Kasumi-1 (cell line): Measurements from ENCODE around the gene LNX2.
"Not testable (repeated sequence)": the region's sequence is repeated elsewhere in the genome, so short reads cannot be mapped to it uniquely, and the experiment has no call there.

Source experiments
- DNase-seq, 2 experiments: peaks; one replicate each; lab custom pipeline; 2025; lab: John Stamatoyannopoulos, UW

LNX2 gene

DNA sequence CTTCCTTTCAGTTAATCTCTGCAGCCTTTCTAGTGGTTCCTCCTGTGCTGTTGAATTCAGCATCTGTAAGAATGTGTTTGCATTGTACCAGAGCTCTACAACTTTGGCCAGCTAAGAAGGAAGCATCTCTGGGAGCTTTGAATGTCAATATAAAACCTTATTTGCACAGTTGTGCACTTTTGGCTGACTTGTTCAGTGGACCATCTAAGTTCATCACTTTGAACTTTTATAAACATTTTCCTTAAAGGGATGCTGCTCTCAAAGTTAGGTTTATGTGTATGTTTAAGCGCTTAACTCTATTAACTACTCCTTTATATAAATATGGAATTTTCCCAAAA lies 16.9 kb upstream of the LNX2 start:
- no peak for DNase-seq

DNA sequence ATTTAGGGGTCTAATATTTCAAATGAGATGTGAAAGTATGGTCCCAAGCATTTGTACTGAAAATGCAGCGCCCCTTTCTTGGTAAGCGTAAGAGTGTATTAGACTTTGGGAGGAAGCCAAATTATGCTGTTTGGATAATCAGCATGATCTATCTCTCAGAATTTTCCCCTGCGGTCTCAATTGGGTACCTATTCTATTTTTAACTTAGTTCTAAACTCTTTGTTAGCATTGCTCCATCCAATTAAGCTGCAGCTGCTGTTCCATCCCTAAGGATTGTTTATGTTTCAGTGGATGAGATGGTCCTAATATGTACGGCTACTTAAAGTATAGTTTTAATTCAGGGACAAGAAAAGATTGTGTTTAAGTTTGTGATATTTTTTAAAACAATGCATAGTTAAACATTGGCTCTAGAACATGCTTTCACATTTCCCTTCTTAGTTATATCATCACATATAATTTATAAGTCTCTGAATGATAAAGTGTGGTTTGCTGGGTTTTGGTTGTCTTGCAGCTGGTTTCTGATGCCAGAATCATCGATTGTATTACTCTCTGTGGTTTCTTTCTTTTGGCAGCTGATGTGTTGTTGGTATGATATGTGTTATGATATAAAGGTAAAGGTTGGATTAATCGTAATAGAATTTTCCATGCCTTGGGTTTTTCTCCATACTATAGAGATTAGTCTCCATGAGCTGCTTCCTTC lies 16.4 kb upstream of the LNX2 start:
- DNase-seq, result no peak

DNA sequence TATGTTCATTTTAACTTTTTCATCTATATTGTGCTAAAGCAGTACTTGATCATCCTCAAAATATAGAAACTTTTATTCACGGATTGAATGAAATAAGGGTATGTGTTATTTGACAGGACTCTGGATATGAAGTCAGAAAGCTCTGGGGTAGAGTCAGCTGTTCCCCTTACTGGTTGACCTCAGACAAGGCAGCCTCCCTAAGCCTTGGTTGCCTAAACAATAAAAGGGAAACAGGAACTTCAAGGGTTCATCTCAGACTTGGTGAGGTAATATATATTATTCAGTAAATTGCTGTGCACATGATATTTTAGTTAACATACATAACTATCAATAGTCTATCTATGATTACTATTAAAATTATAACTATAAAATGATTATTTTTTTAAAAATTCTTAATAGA lies 14.9 kb upstream of the LNX2 start:
- peak; percentile 34 to 41 for DNase-seq

DNA sequence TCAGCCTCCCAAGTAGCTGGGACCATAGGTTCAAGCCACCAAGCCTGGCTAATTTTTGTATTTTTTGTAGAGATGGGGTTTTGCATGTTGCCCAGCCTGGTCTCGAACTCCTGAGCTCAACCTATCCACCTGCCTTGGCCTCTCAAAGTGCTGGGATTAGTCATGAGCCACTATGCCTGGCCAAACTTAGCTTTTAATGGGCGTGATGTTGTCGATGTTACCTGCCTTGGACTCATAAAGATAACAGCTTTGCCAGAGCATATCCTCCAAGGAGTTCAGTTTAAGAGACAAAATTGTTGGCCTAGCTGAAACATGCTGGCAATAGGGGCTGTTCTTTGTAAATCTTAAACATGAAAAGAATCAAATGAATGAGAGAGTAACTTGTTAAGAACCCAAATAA lies 14.5 kb upstream of the LNX2 start:
- DNase-seq, result no peak

DNA sequence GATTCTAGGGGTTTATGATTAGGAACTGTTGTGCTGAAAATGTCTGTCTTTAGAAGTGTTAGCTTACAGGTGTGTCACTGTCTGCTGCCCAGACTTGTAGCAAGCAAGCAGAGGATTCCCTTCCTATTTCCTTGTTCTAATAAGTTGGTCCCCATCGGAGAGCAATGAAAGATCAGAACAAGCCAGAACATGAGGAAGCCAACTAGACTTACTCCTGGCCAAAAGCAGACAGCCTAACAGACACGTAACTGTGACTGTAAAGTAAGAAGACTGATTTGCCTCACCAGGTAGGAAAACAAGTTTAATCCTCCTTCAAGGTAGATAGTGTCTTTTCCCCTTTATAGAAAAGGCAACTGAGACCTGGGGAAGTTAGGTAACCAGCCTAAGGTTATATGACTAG lies 13.9 kb upstream of the LNX2 start:
- DNase-seq, result no peak

DNA sequence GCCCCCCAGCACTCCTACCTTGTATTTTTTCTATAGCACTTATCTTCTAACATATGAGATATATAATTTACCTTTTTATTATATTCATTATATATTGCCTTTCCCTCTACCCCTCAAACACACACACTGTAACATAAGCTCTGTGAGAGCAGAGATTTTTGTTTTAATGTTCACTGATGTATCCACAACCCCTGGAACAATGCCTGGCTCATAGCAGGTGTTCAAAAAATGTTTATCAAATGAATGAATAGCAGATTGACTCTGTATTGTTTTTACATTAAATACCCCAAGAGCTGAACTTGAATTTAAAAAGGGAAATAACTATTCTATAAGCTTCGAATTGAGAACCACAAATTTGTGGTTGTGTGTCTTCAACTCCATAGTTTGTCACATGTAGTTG lies 12.3 kb upstream of the LNX2 start:
- no peak for DNase-seq

DNA sequence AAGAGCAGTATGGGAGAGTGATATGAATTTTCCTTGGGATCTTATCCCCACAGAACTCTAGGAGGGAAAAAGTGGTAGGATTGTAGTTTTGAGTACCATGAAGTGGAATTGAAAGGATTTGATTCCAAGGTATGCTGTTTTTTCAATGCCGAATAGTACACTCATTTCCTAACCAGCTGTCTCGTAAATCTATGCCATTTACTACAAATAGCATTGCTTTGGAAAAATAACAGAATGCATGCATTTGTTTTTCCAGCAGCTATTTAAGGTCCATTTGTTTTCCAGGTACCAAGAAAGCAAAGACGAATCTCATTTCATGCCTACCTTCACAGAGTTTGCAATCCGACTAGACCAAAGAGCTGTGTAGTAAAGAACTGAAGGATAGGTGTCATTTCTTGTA lies 11.9 kb upstream of the LNX2 start:
- no peak for DNase-seq

DNA sequence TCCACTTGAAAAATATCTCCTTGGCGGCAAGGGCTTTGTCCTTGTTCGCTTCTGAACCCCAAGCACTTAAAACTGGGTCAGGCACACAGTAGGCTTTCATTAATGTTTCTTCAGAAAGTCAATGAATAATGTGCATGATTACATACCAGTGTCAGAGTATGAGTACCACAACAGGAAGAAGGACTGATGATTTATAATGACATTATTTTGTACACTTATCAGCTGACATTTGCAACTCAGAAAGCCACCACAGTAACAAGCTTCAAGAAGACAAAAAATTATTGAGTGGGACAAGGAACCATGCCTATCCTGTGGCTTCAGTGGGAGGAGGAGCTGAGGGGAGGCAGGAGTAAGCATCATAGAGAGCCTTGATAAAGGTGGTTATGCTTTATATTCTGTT lies 11.3 kb upstream of the LNX2 start:
- no peak for DNase-seq

DNA sequence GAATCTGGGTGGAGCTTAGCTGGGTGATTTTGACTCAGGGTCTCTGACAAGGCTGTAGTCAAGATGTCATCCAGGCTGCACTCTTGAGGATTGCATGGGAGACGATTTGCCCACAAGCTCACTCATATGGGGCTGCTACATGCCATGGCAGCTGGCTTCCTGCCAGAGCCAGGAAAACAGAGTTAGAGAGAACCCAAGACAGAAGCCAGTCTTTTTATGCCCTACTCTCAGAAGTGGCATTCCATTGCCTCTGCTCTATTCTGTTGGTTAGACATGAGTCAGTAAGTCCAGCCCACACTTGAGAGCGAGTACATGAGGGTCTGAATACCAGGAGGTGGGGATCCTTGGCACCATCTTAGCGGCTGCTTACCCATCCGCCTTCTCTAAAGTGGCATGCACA lies 10.8 kb upstream of the LNX2 start:
- no peak for DNase-seq

DNA sequence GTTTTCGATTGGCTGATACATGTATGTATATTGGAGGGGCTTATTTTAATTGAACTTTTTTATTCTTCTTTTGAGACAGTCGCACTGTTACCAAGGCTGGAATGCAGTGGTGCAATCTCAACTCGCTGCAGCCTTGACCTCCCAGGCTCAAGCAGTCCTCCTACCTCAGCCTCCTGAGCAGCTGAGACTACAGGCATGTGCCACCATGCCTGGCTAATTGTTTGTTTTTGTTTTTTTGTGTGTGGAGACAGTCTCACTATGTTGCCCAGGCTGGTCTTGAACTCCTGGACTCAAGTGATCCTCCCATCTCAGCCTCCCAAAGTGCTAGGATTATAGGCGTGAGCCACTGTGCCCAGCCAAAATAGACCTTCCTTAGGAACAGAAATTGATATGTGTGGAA lies 8.4 kb upstream of the LNX2 start:
- not testable (repeated sequence) for DNase-seq

DNA sequence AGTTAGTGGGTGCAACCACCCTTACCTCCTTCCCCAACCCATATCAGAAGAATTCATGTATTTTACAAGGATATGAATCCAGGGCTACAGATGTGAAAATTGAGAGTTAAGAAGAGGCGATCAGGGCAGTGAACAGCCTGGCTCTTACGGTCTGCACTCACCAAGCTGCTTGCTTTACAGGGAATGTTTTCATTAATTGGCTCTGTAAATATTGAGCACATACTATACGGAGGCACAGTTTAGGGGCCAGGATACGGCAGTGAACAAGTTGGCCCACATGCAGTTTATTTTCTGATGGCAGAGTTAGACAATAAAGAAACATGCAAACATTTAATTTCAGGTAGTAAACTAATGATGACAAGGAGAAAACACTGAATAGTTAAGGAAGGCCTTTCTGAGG lies 7.8 kb upstream of the LNX2 start:
- DNase-seq, result no peak

DNA sequence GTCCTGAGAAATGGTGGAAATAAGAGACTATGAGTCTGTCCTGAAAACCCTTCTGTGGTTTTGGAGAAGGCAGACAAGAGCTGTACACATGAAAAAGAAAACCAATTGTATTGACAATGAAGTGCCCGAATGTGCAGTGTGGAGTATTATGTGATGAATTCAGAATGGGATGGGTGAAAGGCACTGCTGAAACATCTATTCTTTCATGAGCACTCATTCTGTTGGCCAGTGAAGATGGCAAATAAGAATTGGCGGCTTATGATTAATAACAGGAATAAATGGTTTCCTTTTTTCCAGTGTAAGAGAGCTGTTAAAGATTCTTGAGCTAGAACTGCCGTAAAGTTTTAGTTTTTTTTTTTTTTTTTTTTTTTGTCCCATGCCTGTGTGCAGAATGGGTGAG lies 7.1 kb upstream of the LNX2 start:
- DNase-seq, result no peak

DNA sequence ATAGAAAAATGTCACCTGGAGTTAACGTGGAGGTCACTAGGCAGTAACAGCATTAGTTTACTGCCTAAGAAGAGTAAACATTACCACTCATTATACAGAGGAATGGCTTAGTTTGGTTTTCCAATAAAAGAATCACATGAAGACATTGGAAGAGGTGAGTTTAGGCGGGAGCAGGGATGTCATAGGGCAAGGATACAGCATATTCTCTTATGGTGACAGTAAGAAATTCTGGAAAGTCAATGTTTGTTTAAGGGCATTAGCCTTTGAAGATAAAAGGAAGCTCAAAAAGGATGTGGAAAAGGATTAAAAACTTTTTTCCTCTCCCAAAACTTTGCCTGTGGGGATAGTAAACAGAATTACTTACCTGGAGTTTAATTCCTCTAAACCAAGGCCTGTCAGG lies 5.5 kb upstream of the LNX2 start:
- DNase-seq, result no peak

DNA sequence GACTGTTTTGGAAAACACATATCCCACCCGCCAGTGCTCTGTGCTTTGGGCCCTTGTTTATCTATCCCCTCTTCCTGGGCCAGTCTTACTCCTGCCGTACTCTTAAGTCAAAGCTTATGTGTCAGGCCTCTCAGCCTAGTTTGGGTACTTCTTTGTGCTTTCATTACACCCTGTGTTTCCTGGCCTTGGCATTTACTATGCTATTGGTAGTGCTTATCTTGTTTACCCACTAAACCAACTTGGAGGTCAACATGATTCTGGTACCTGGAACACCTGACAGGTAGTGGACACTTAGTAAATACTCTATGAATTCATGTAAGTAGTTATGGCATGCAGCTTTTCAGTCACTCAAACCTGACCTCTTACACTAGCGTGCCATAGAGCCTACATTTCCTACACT lies 3.7 kb upstream of the LNX2 start:
- no peak for DNase-seq

DNA sequence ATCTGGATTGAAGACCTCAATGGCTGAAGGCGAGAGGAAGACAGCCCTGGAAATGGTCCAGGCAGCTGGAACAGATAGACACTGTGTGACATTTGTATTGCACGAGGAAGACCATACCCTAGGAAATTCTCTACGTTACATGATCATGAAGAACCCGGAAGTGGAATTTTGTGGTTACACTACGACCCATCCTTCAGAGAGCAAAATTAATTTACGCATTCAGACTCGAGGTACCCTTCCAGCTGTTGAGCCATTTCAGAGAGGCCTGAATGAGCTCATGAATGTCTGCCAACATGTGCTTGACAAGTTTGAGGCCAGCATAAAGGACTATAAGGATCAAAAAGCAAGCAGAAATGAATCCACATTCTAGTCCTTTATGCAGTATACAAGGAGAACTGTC lies 2.6 kb upstream of the LNX2 start:
- DNase-seq, result no peak

DNA sequence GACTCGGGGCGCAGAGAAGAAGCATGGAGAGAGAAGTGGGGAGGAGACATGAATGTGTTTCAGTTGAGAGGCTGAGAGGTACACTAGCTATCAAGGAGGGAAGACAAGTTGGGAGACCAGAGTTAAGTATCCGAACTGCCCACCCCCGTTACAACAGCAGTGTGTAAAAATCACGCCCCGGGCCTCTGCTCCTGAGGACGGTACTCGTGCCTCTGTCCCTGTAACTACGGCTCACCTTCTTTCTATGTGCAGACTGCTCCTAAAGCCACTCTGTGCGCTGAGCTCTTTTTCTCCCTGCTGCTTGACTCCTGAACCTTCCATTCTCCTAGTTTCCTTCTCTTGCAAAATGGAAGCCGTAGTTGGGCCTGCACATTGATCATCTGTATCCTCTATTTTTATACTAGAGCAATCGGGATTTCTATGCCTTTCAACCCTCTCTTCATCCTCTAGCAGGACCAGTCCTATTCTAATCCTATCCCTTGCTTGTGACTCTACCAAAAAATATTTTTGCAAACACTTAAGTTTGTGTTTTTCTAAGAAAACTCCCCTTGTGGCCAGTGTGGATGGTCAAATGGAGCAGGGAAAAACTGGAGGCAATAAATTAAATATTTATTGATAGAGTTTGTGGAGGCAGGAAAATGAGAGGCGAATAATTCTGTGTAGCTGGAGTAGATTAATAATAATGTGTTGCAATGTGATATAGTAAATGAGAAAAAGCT lies 1.9 kb upstream of the LNX2 start:
- peak in 1 of 2 experiments; percentile 3 for DNase-seq

DNA sequence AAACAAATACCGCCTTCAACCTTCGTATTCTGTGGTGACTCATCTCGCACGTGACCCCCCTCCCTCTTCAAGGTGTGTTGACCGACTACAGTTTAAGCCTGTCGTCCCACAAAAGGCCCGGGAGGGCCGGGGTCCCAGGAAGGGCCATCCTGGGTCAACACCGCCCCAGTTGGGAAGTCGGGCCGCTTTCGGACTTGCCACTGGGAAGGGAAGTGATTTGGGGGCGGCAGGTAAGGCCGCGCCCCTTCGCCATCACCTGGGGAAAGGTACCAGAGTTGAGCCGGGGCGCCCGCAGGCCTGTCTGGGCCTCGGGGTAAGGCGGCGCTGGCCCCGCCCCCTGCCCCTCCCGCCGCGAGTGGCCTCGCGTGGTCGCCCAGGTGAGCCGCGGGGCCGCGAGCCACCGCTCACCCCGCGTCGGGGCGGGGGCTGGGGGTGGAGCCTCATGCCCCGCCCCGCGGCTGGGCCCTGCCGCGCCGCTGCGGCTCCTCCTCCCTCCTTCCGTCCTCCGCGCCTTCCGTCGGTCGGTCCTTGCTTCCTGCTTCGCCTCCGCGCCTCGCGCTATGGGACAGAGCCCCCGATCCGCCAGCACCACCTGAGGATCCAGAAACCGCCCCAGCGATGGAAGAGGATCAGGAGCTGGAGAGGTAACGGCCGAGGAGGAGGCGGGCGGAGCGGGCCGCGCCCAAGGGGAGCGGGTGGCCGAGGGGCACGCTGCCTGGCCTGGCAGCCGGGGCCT lies 1.2 kb upstream of the LNX2 start, which contains the start of gene POLR1D:
TSS of gene POLR1D (plus strand) at position 527 of the 736 bp plus-strand sequence. CDS start at position 619, 92 bp downstream.
- peak; percentile 34 to 43 for DNase-seq

DNA sequence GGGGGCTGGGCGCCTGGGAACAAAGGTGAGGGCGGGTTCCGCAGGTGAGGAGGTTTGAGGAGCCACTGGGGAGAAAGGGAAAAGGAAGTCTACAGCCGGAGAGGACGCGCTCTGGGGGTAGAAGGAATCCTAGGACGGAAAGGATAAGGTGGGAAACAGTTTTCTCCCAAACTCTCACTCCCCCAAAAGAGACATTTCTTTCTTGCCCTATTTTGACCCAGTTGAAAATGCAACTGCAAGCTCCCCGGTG lies 712 bp upstream of the LNX2 start:
- DNase-seq, result no peak

DNA sequence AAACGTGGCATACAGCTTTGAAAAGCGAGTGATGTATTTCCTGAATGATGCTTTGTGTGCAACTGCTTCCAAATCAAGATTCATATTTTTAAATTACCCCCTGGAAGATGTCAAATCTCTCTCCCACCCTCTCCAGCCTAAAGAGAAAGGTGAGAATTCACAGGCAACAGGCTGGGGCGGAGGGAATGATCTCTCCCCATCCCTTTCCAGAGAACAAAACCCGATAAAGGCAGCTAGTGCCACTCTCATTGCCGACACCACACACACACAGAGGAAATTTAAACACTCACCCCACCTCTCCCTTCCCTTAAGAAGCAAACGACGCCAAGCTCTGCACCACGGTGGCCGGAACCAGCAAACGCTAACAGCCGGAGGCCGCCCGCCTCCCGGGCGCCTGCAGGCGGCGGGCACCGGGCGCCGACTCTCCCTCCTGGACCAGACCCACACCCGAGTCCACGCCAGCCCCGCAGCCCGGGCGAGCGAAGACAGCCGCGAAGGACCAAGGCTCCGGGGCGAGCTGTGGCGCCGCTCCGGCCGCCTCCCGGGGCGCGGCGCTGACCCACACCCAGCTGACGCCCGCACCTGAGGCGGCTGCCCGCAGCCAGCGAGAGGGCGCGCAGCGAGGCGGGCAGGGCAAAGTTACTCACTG lies 477 bp downstream of the LNX2 start:
- DNase-seq, result peak in 1 of 2 experiments; percentile 3

DNA sequence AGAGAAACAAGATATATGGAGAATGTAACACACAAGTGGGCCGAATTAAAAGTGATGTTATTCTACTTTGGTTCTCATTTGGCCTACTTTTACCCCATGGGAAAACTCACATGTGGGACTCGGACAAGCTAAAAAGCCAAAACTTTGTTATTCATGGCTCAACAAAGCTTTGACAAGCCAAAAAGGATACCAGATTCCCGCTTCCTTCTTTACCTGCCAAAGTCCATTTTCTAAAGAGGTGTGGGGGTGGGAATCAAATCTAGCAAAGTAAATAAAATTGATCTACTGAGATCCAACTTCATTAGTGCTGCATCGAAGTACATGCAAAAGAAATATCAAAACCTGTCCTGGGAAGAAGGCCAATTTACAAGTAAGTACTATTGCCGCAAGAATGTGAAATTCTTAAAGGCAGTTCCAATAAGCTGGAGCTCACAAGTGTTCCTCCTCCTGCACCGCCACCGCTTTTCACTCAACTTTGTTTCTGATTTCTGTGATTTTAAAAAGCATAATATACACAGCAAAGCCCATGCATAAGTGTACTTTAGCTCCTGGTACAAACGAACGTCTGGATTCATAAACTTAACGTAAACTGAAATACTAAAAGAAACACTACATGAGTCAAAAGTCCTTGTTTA lies 1.1 kb downstream of the LNX2 start:
- no peak for DNase-seq

DNA sequence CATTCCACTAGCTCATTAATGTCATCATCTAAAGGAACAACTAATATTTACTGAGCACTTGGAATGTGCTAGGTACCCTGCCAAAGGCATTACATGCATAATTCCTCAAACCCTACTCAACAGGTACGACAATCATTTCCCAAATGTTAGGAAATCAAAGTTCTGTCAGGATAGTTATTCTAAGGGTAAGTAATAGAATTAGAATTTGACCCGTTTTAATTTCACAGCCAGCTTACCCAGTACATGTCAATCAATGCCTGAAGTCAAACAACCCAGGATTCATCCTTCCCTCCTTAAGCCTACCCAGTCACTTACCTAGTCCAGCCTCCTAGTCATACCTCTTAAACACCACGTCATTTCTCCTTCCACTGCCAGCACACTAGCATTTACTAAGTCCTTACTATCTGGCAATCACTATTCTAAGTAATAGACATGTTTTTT lies 2.4 kb downstream of the LNX2 start:
- DNase-seq, result no peak

DNA sequence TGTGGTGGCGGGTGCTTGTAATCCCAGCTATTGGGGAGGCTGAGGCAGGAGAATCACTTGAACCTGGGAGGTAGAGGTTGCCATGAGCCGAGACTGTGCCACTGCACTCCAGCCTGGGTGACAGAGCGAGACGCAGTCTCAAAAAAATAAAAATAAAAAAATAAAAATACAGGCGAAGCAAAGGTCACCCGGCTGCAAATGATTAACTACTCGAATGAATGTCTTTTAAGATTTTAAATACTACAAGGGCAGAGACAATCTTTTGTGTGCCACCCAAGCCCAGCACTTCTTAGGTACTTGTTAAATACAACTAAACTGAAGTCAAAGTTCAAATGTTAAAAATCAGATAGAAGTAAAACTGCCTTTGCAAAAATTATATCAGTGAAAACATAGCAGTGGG lies 6.7 kb downstream of the LNX2 start:
- DNase-seq, result no peak

DNA sequence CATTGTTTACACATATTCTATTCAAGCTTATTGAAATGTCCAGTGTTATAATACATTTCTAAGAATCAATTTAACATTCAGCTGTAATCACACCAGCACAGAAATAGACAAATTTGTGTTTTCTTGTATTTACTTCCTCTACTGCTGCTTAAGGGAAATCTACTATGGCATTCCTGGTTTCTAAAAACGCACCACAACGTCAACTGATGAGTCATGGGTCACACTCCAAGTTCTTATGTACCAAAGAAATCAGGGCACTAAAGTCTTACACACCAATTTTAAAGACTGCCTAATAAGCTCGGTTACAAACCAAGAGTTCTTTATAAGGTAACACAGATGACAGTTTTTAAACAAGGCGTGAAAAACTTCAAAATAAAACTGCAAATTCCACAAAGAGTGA lies 13.2 kb downstream of the LNX2 start:
- no peak for DNase-seq
